SU-DHL-6 (cell line): ENCODE measurements around the gene RSBN1L.

Source experiments
- H2AFZ ChIP-seq: fragments of 200-600 bp; sonication (generic); 2 replicates; pipeline ENCODE4 v1.6.1; 2014; ENCODE audit warnings: low read depth, mild to moderate bottlenecking, moderate library complexity, mixed read lengths, antibody characterized with exemption, low read length; ENCODE audit not compliant: severe bottlenecking
- H3F3A ChIP-seq: fragments of 200-600 bp; shearing (Covaris generic); 2 replicates; pipeline ENCODE4 v1.6.0; 2016; ENCODE audit warnings: antibody characterized with exemption, mild to moderate bottlenecking; ENCODE audit not compliant: insufficient read depth
- H3K27ac ChIP-seq: fragments of 200-600 bp; sonication (generic); 2 replicates; pipeline ENCODE4 v1.5.1; 2016; ENCODE audit warnings: low read depth, mild to moderate bottlenecking, low read length, moderate library complexity, mixed read lengths
- H3K27me3 ChIP-seq: fragments of 200-600 bp; sonication (generic), shearing (Covaris generic); 2 replicates; pipeline ENCODE4 v1.6.0; 2014; ENCODE audit warnings: mild to moderate bottlenecking, low read length
- H3K36me3 ChIP-seq: fragments of 200-600 bp; sonication (generic); 2 replicates; pipeline ENCODE4 v1.6.1; 2014; ENCODE audit warnings: mild to moderate bottlenecking, low read length, mixed read lengths
- H3K4me2 ChIP-seq: fragments of 300-600, 200-600 bp; shearing (Covaris generic), sonication (generic); 2 replicates; pipeline ENCODE4 v1.6.0; 2014; ENCODE audit warnings: low read length, low read depth, mild to moderate bottlenecking; ENCODE audit not compliant: poor library complexity, severe bottlenecking
- H3K4me3 ChIP-seq: fragments of 200-600 bp; sonication (generic); 2 replicates; pipeline ENCODE4 v1.5.1; 2014; ENCODE audit warnings: antibody characterized with exemption, low read length, mild to moderate bottlenecking, mixed read lengths; ENCODE audit not compliant: insufficient read depth, poor library complexity, severe bottlenecking
- H3K79me2 ChIP-seq: fragments of 200-600 bp; sonication (generic); 2 replicates; pipeline ENCODE4 v1.6.1; 2014; ENCODE audit warnings: mild to moderate bottlenecking, low read length, moderate library complexity; ENCODE audit not compliant: insufficient read depth
- H3K9ac ChIP-seq: fragments of 200-600 bp; sonication (generic); 2 replicates; pipeline ENCODE4 v1.7.0; 2014; ENCODE audit warnings: mild to moderate bottlenecking, low read length
- H3K9me2 ChIP-seq: fragments of 200-600 bp; sonication (generic); replicated peaks from 2 replicates; pipeline ENCODE4 v1.6.1; 2014; ENCODE audit warnings: low read length; ENCODE audit not compliant: insufficient read depth
- H3K9me3 ChIP-seq: fragments of 200-600 bp; sonication (generic); 2 replicates; pipeline ENCODE4 v1.6.1; 2014; ENCODE audit warnings: low read length, mixed read lengths; ENCODE audit not compliant: insufficient read depth
- H4K20me1 ChIP-seq: fragments of 200-600 bp; sonication (generic); 2 replicates; pipeline ENCODE4 v1.6.1; 2014; ENCODE audit warnings: low read depth, mild to moderate bottlenecking, antibody characterized with exemption, low read length, moderate library complexity, mixed read lengths
- EZH2phosphoT487 ChIP-seq: fragments of 200-600 bp; sonication (generic), shearing (Covaris generic); conservative IDR thresholded peaks from 2 replicates; pipeline ENCODE4 v1.6.1; 2018; ENCODE audit warnings: mild to moderate bottlenecking, antibody characterized with exemption, low read length, moderate library complexity, mixed read lengths
- TF ChIP-seq, protein P1 (sequence below): fragments of 200-600 bp; sonication (generic); IDR thresholded peaks from one replicate; pipeline ENCODE4 v1.5.1; 2017; ENCODE audit warnings: antibody characterized with exemption, mild to moderate bottlenecking, low read length, moderate library complexity; ENCODE audit not compliant: insufficient read depth, poor library complexity, severe bottlenecking

The RSBN1L gene

DNA sequence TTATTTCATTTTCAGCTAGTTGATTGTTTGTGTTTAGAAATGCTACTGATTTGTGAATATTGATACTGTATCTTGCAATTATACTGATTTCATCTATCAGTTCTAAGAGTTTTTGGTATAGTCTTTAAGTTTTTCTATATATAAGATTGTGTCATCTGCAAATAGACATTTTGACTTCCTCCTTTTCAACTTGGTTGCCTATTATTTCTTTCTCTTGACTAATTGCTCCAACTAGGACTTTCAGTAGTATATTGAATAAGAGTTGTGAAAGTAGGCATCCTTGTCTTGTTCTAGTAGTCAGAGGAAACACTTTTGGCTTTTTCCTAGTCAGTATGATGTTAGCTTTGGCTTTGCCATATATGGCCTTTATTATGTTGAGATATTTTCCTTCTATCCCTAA, 122.8 kb downstream of the RSBN1L start:
- TF ChIP-seq, protein P1, sequence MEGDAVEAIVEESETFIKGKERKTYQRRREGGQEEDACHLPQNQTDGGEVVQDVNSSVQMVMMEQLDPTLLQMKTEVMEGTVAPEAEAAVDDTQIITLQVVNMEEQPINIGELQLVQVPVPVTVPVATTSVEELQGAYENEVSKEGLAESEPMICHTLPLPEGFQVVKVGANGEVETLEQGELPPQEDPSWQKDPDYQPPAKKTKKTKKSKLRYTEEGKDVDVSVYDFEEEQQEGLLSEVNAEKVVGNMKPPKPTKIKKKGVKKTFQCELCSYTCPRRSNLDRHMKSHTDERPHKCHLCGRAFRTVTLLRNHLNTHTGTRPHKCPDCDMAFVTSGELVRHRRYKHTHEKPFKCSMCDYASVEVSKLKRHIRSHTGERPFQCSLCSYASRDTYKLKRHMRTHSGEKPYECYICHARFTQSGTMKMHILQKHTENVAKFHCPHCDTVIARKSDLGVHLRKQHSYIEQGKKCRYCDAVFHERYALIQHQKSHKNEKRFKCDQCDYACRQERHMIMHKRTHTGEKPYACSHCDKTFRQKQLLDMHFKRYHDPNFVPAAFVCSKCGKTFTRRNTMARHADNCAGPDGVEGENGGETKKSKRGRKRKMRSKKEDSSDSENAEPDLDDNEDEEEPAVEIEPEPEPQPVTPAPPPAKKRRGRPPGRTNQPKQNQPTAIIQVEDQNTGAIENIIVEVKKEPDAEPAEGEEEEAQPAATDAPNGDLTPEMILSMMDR, result no peak
- TF ChIP-seq EZH2phosphoT487, result no peak
- Histone ChIP-seq H3K27ac (peak overlapping the region; percentile 31; the same call in 1 of the 2 replicates), H4K20me1 (peaks cover 9% of the 10 kb centered on the region; the same call in 1 of the 2 replicates), H3K9ac (no peak overlapping the region), H3K9me2 (no peaks in the 10 kb centered on the region), H3K79me2 (peaks cover 96% of the 10 kb centered on the region), H3K27me3 (no peaks in the 10 kb centered on the region), H3F3A (peaks cover 31% of the 10 kb centered on the region), H3K4me2 (no peak overlapping the region), H2AFZ (no peak overlapping the region), H3K36me3 (peaks cover 40% of the 10 kb centered on the region), H3K9me3 (peaks cover 12% of the 10 kb centered on the region; the same call in 1 of the 2 replicates), H3K4me3 (no peak overlapping the region)

DNA sequence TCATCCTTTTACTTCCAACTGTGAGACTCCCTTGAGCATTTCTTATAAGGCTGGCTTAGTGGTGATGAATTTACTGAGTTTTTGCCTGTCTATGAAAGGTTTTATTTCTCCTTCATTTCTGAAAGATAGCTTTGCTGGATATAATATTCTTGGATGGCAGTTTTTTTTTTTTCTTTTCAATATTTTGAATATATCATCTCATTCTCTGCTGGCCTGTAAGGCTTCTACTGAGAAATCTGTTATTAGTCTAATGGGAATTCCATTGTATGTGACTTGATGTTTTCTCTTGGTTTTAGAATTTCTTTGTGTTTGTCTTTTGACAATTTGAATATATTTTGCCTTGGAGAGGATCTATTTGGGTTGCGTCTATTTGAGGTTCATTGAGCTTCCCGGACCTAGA, 124.7 kb downstream of the RSBN1L start:
- Histone ChIP-seq H3F3A (peaks cover 49% of the 10 kb centered on the region), H3K9me2 (no peaks in the 10 kb centered on the region), H3K9me3 (peaks cover 12% of the 10 kb centered on the region; the same call in 1 of the 2 replicates), H3K79me2 (peaks cover 95% of the 10 kb centered on the region), H3K4me2 (peak overlapping the region; percentile 49), H4K20me1 (peaks cover under 1% of the 10 kb centered on the region; the same call in 1 of the 2 replicates), H3K9ac (no peak overlapping the region), H2AFZ (no peak overlapping the region), H3K4me3 (no peak overlapping the region), H3K27me3 (no peaks in the 10 kb centered on the region), H3K36me3 (peaks cover 37% of the 10 kb centered on the region), H3K27ac (peak overlapping the region; percentile 83; the same call in 1 of the 2 replicates)
- TF ChIP-seq EZH2phosphoT487, result no peak
- TF ChIP-seq, protein P1, result no peak

DNA sequence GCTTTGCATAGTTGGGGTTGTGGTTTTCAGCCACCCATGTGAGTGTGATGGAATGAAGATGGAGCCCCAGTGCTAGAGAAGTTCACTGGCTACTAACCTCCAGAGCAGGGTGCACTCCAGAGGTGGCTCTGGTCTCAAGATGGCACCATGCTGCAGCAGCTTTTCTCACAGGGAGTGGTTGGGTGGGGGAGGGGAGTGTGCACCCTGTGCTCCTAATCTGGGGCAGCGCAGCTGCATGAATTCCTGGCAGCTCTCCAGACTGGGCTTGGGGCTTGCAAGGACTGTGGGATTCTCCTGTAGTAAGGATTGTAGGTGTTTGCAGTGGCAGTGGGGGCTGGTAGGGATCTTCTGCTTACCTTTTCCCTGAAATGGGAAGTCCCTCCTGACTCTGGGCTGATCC, 126.0 kb downstream of the RSBN1L start:
- Histone ChIP-seq H3K79me2 (peaks cover 95% of the 10 kb centered on the region), H3K27me3 (no peaks in the 10 kb centered on the region), H3K4me2 (peak overlapping the region; percentile 49), H3K9me3 (peaks cover 12% of the 10 kb centered on the region; the same call in 1 of the 2 replicates), H4K20me1 (no peaks in the 10 kb centered on the region; the same call in 1 of the 2 replicates), H3F3A (peaks cover 61% of the 10 kb centered on the region), H3K27ac (peak overlapping the region; percentile 83), H3K9me2 (no peaks in the 10 kb centered on the region), H3K9ac (peak overlapping the region; percentile 37), H2AFZ (no peak overlapping the region), H3K36me3 (peaks cover 25% of the 10 kb centered on the region), H3K4me3 (peak overlapping the region; percentile 6)
- TF ChIP-seq, protein P1, result no peak
- TF ChIP-seq EZH2phosphoT487, result no peak
